ENCODE measurements around the gene SMAD7.
"Not testable (repeated sequence)": the region's sequence is repeated elsewhere in the genome, so short reads cannot be mapped to it uniquely, and the experiment has no call there.

The SMAD7 gene

DNA sequence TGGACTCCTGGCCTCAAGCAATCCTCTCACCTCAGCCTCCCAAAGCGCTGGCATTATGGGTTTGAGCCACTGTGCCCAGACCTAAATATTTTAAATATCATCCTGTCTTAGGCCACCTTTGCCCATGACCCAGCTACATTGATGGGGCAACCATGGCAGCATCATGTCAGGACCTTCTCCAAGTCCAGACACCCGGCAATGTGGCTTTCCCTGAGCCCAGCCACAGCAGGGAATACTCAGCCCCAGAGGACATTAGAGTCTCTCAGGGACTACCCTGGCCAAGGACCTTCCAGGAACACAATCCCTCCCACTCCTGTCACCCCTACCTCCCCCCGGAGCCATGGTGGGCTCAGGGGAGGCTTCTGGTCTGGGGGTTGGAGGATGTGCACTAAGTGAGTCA is 72.8 kb downstream of the SMAD7 start:
- DNase-seq (ENCODE audit: low spot score): no peak

DNA sequence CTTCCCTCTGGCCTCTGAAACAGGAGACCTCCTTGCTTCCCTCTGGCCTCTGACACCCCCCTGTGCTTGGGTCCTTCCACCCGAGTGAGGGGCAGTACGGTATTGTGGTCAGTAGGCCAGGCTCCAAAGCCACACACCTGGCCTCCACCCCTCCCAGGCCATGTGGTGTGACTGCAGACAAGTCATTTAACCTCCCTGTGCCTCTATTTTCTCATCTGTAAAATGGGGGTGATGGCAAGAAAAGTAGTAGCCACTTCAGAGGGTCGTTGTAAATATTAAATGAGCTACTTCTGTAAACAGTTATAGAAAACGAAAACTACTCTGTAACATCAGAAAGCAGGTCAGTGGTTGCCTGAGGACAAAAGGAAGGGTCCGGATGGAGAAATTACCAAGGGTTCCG is 74.2 kb downstream of the SMAD7 start:
- DNase-seq (ENCODE audit: low spot score): no peak

DNA sequence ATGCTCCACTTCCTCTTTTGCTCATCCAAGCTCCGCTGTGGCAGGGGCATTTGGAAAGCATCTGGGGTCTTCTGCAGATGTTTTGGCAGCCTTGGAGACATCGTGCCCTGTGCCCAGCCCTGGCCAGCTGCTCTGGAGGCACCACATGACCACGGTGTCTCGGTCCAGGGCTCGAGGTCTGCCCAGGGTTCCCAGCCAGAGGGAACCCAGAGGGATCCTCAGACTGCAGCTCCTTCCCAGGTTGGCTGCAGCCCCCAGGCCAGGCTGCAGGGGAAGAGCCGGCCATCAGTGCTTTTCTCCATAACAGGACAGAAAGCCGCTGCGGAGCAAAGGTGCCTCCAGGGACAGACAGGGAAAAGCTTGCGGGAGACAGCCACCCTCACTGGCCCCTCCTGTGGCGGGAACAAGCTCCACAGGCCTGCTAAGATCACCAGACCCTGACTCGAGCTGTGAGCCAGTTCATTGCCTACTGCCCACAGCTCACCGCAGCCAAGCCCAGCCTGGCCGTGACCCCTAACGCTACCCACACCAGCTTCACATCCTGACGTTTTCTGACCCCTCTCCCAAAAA is 74.7 kb downstream of the SMAD7 start:
- no peak for DNase-seq (ENCODE audit: low spot score)

DNA sequence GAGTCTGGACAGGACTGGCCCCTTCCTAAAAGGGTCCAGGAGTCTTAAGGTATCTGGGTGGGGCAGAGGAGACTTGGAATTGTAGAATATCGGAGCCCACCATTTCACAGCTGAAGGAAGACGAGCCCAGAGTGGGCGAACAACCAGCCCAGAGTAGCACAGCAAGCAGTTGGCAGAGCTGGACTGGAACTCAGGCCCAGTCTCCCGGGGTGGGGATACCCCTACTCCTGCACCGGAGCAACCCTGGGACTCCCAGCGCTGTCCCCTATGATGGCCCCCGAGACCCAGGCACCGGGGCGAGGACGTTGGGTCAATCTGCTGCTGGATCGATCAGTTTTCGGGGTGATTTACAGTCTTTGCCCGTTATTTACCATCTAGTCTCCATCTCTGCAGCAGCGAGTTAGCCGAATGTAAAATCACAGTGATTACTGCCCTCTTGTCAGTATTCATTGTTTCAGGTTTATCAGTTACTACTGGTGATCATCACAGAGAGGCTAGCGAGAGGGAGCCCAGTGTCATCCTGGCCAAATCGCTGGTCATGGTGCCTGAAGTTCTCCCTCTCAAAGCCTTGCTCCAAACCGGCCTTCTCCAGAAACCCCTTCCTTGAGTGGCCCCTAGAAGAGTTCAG is 75.3 kb downstream of the SMAD7 start:
- DNase-seq (ENCODE audit: low spot score): no peak

DNA sequence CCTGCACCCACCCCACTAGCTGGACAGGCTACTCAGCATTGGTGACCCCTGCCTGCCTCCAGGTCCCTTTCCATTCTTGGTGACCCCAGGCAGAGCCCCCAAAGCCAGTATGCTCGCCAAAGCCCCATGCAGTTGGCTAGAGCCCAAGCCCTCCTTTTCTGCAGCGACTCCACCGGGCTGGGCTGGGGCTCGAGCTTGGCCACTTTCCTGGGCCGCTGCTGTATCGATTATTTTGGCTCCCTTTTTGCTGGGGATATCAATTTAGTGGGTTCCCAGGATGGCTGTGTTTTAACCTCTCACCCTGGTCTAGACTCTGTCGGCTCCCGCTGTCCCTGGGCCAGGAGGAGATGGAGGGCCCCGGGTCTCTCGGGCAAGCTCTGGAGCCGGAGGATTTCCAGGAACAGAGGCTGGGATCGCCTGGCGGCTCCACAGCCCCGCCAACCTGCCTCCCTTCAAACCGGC is 76.0 kb downstream of the SMAD7 start:
- no peak for DNase-seq (ENCODE audit: low spot score)

DNA sequence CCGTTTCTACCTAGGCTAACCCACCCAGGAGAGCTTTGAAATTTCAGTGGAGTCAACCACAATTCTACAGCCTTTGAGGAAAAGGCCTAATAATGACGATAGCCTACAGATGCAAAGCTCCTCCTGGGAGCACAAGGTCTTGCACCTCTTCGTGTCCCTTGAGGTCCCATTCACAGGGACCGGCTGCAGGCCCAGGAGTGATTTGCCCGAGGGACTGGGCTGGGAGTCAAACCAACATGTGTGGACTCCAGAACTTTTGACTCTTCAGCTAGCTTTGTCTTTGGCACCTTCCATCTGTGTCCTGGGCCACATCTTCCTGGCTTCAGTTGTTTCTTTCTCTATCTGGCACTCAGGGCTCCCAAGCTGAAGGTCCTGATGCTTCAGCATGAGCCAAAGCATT is 76.5 kb downstream of the SMAD7 start:
- DNase-seq (ENCODE audit: low spot score): no peak

DNA sequence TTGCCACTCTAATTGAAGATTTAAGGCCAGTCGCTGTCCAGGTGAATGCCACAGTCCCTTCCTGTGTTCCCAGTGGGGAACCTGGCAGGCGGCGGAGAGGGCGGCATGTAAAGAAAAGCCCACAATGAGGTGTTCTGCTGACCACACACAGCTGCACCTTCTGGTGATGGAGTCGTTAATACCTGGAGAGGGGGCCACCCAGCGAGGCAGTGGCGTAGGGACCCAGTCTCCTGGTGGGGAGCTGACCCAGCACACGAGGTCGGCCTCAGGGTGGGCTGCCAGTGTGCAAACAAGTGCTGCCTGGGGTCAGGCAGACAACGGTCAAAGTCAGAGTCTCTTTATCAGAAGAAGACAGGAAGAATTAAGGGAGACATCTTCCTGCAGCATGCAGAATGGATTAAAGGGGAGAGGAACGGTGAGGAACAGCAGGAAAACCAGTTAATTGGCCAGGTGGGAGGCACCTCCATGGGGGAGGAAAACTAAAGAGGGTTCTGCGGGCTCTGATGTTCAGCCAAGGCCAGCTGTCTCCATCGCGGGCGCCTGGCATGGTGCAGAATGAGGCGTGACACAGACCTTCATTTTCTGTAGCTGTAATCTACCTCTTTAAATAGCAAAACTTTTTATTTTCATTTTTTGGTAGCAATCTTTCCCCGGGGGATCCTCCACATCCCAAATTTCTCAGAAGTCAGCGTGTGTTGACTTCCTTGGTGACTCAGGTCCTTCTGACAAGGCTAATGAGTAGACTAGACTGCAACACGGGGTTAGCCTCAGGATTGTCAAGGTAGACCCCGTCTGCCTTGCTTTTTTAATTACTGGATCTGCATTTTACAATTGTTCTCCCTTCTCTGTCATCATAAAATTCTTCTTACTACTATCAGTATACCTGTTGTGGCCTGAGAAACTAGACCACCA is 78.3 kb downstream of the SMAD7 start:
- peak; percentile 49 for DNase-seq (ENCODE audit: low spot score)

DNA sequence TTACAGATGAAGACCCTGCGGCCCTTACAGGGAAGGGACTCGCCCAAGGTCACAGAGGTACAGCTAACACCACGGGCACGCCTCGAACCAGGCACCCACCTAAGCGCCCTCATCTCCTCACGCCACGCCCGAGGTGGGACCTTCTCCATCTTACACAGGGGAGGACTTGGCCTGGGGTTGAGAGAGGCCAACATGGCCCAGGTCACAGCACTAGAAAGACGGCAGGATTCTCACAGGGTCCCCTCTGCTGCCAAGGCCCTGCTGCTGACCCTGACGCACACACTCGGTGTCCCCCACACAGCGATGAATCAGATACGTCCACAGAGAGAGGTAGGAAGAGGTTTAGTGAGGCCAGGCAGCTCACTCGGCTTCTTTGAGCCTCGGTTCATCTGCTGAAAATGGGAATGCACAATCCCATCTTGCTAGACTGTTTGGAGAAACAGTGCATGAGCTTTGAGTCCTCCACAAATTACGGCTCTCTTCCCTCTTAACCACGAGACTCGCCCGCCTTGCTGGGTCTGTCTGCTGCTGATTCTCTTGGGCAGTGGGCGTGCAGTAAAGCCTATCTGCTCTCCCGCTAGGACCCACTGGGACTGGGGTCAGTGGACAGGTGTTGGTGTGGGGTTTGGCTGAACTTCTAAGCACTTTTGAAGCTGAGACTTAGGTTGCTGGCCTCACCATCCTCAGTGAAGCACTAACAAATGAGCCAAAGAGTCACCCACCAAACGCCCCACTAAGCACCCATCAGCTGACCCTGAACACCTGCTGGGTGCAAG is 79.2 kb downstream of the SMAD7 start:
- DNase-seq (ENCODE audit: low spot score): no peak

DNA sequence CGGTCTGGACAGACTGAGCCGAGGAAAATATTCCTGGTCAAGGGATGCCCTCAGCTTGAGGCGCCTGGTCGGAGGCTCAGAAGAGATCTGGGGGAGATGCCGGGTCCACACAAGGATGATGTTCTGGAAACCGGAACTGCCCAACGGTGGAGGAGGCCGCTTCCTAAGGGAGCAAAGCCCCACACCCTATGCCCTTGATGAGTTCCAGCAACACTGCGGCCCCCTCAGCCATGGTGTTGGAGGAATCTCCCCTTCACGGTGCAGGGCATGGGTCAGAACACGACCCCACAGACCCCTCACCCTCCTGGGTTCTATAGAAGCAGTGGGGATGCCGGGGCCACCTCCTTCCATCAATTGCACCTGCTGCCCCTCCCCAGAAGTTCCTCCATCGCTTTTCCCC is 79.8 kb downstream of the SMAD7 start:
- not testable (repeated sequence) for DNase-seq (ENCODE audit: low spot score)

All from RKO (cell line).